K562 (cell line): ENCODE data around the gene MCU. TPM values are rescaled to one million over a fixed set of nuclear protein-coding genes. Genes with fewer than 3 reads are reported as not detected.
"Not testable (repeated sequence)": the region's sequence is repeated elsewhere in the genome, so short reads cannot be mapped to it uniquely, and the experiment has no call there.

Experiments
- ATAC-seq: fragments of 200-7000 bp; cut with Tn5 transposase; 3 replicates; pipeline ENCODE4 v1.9.1; 2020; ENCODE audit warnings: moderate library complexity
- BruUV-seq: library from RNA; stranded (reverse); fragments of 400-500 nt; replicated peaks from 2 replicates; lab custom pipeline; 2021; lab: Mats Ljungman, UMichigan
- CTCF ChIA-PET: fragments of 300-600 bp; formaldehyde crosslinking; extraction: SDS; loops from one replicate; lab custom pipeline; 2021; ENCODE audit warnings: low intra/inter-chr PET ratio; lab: Yijun Ruan, JAX
- POLR2A ChIA-PET: fragments of 300-600, 350-650 bp; sonication (Branson Sonifier 250); formaldehyde crosslinking; extraction: SDS; loops from one replicate; lab custom pipeline; 2021; ENCODE audit warnings: antibody characterized with exemption, inconsistent platforms; lab: Yijun Ruan, JAX
- DNase-seq, 4 experiments: peaks; one replicate each; pipeline versions ENCODE4 v3.0.0 to v3.0.0-alpha.2; 2011 to 2018; ENCODE audit warnings: low spot score in 3 of 4, mixed read lengths in 3 of 4; ENCODE audit errors: extremely low read depth in 1 of 4
- FAIRE-seq: peaks from 2 replicates; lab custom pipeline; 2011; peaks lifted over from hg19 to GRCh38; lab: Jason Lieb, UNC
- H2AFZ ChIP-seq: 2 replicates; pipeline ENCODE4 v1.6.0; 2011; ENCODE audit warnings: low read depth, low read length, control low read depth, inconsistent platforms
- H3K27ac ChIP-seq: fragments of 200-600 bp; 3 replicates; pipeline ENCODE4 v1.8.0; 2011; ENCODE audit warnings: low read depth, mild to moderate bottlenecking, control low read depth, inconsistent platforms, low read length, moderate library complexity, mixed read lengths; ENCODE audit errors: extremely low read depth
- H3K27me3 ChIP-seq, 2 experiments: fragments of 300-600 bp in 1 of 2; 2 replicates in 1 of 2; 3 replicates in 1 of 2; pipeline versions ENCODE4 v1.6.0 to v1.8.0; 2011; ENCODE audit warnings: inconsistent platforms in 2 of 2, low read length in 2 of 2, mild to moderate bottlenecking in 1 of 2, mixed read lengths in 1 of 2, moderate library complexity in 1 of 2; ENCODE audit not compliant: control insufficient read depth in 2 of 2, insufficient read depth in 2 of 2
- H3K36me3 ChIP-seq: fragments of 300-600 bp; 3 replicates; pipeline ENCODE4 v1.8.0; 2011; ENCODE audit warnings: mild to moderate bottlenecking, low read length, inconsistent platforms; ENCODE audit not compliant: control insufficient read depth, insufficient read depth
- H3K4me1 ChIP-seq, 2 experiments: fragments of 200-600 bp in 1 of 2; replicated peaks in 1 of 2; 2 replicates in 1 of 2; 3 replicates in 1 of 2; pipeline versions ENCODE4 v1.5.1 to v1.8.0; 2011; ENCODE audit warnings: inconsistent platforms in 2 of 2, low read length in 2 of 2, mild to moderate bottlenecking in 1 of 2, mixed read lengths in 1 of 2, moderate library complexity in 1 of 2; ENCODE audit not compliant: control insufficient read depth in 2 of 2, insufficient read depth in 2 of 2
- H3K4me2 ChIP-seq: 2 replicates; pipeline ENCODE4 v1.6.1; 2011; ENCODE audit warnings: low read length, control low read depth, inconsistent platforms, mixed read lengths; ENCODE audit not compliant: insufficient read depth
- H3K4me3 ChIP-seq: fragments of 200-600 bp; sonication (generic), shearing (Covaris generic); 2 replicates; pipeline ENCODE4 v1.5.1; 2016; ENCODE audit warnings: control low read depth, inconsistent platforms
- H3K79me2 ChIP-seq: fragments of 200-600 bp; 3 replicates; pipeline ENCODE4 v1.8.0; 2011; ENCODE audit warnings: low read length, inconsistent platforms; ENCODE audit not compliant: control insufficient read depth, insufficient read depth
- H3K9ac ChIP-seq, 2 experiments: 2 replicates each; pipeline versions ENCODE4 v1.6.0 to v1.6.1; 2011; ENCODE audit warnings: low read depth in 2 of 2, low read length in 2 of 2, control low read depth in 1 of 2, inconsistent platforms in 1 of 2, mild to moderate bottlenecking in 1 of 2, mixed read lengths in 1 of 2; ENCODE audit not compliant: insufficient read depth in 1 of 2
- H3K9me1 ChIP-seq: one replicate; pipeline ENCODE4 v1.6.0; 2011; ENCODE audit warnings: inconsistent platforms, mild to moderate bottlenecking, low read length, moderate library complexity; ENCODE audit not compliant: control insufficient read depth, insufficient read depth
- H3K9me3 ChIP-seq: replicated peaks from 2 replicates; pipeline ENCODE4 v1.5.1; 2011; ENCODE audit warnings: low read depth, low read length, inconsistent platforms; ENCODE audit not compliant: control insufficient read depth, insufficient read depth
- H4K20me1 ChIP-seq: replicated peaks from 2 replicates; pipeline ENCODE4 v1.6.1; 2011; ENCODE audit warnings: low read length, inconsistent platforms, mixed read lengths; ENCODE audit not compliant: control insufficient read depth, insufficient read depth
- AFF1 ChIP-seq, 2 experiments: fragments of 450-650 bp; IDR thresholded peaks; 2 replicates each; pipeline ENCODE4 v1.6.1; 2018; ENCODE audit warnings: mild to moderate bottlenecking in 2 of 2, low read depth in 1 of 2; ENCODE audit not compliant: partially characterized antibody in 2 of 2
- WGBS: fragments of 100-300 bp; shearing (Covaris generic); methylation state at CpG from one replicate; pipeline ENCODE4 v1.1.6; 2016; ENCODE audit warnings: low coverage, mixed read lengths; ENCODE audit not compliant: insufficient coverage; ENCODE audit errors: missing lambda C conversion rate; 5-methylcytosine and 5-hydroxymethylcytosine counted together
- in situ Hi-C: fragments of 300-500 bp; cut with MboI; formaldehyde crosslinking; loops from 4 replicates; pipeline ENCODE4 v1.15.0; 2018; ENCODE audit warnings: inconsistent platforms, mixed read lengths
- intact Hi-C: fragments of 100-400 bp; cut with micrococcal nuclease; formaldehyde crosslinking; loops from 2 replicates; pipeline ENCODE4 v1.14.2; 2022
- polyA plus RNA-seq, 8 experiments: library from polyadenylated mRNA; depleted of rRNA in 4 of 8; stranded (reverse) in 5 of 8; unstranded in 3 of 8; fragments of >200 nt; fragmentation: Nextera tagmentation in 2 of 8; fragmentation: Illumina TruSeq in 1 of 8; extraction: Ambion mirVana in 2 of 8; extraction: Trizol in 1 of 8; gene quantifications; 2 replicates each; pipeline versions ENCODE4 v1.2.1 to v1.2.3, GENCODE V29; 2011 to 2014; ENCODE audit warnings: inconsistent platforms in 1 of 8, missing spikeins in 1 of 8
- total RNA-seq, 7 experiments: library from RNA; depleted of rRNA in 6 of 7; stranded (reverse); fragments of >200 nt in 6 of 7; fragmentation: Illumina TruSeq in 2 of 7; extraction: Trizol in 2 of 7; gene quantifications; 2 replicates each; pipeline versions ENCODE4 v1.2.1 to v1.2.3, GENCODE V29; 2011 to 2021; ENCODE audit warnings: low replicate concordance in 1 of 7

MCU gene
- total and polyA plus RNA-seq, 9 of the 15 experiments (the other 6 are each of a cell fraction or from before 2014, with no cell fraction given): 8.2 to 88.8 (median 21.3) TPM

DNA sequence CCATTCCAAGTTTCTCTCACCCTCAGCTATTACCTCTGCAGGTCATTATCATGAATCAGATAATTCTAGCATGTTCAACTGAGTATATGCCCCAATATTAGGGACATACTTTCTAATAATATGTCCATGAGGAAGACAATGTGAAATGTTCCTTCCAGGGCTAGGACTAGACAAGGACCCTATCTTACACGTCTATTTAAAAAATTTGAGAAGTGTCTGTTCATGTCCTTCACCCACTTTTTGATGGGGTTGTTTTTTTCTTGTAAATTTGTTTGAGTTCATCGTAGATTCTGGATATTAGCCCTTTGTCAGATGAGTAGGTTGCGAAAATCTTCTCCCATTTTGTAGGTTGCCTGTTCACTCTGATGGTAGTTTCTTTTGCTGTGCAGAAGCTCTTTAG is 45.0 kb upstream of the MCU start:
- H3K36me3 ChIP-seq, DNase-seq, H3K4me1 ChIP-seq, H3K4me3 ChIP-seq, BruUV-seq, in situ Hi-C loops, H3K9me3 ChIP-seq, FAIRE-seq, H3K9ac ChIP-seq, H3K27me3 ChIP-seq, H3K79me2 ChIP-seq, H2AFZ ChIP-seq, H4K20me1 ChIP-seq, ATAC-seq, H3K27ac ChIP-seq, H3K4me2 ChIP-seq, intact Hi-C loops, H3K9me1 ChIP-seq: not testable (repeated sequence)
- WGBS: 60% methylated on average over 2 of the region's 3 CpGs
- POLR2A ChIA-PET: interaction anchor here (0.6 to 1.8 kb wide), 3 partner anchors 10 to 21 kb away, joined by 4 to 9 read pairs (median 4); partner anchors contain the start of gene MICU1
- CTCF ChIA-PET: interaction anchor here (0.6 kb wide), 1 partner anchor 278 kb away, joined by 3 read pairs; no protein-coding TSS in a partner anchor
- TF ChIP-seq AFF1 (IDR thresholded peaks at IDR 0.05; ENCODE audit: low read depth in 1 of 2, partially characterized antibody in 2 of 2): peak in 1 of 2 experiments; percentile 99
